Naive B cell (primary cell): ENCODE measurements around the gene BTBD16. TPM values are rescaled to one million over a fixed set of nuclear protein-coding genes. Genes with fewer than 3 reads are reported as not detected.

Experiments
- ATAC-seq, 2 donors: fragments of 150-1000 bp; cut with Tn5 transposase; 2 replicates each; pipeline ENCODE4 v1.10.0; 2021; ENCODE audit warnings: low read depth in 2 of 2, mild to moderate bottlenecking in 2 of 2, moderate library complexity in 2 of 2
- DNase-seq: peaks from one replicate; pipeline ENCODE4 v3.0.0; 2022
- H3K27ac Mint-ChIP-seq, 6 donors: one replicate each; pipeline ENCODE4 v1.8.0; 2020 to 2022; ENCODE audit warnings: mild to moderate bottlenecking in 6 of 6, mixed read lengths in 6 of 6, moderate library complexity in 5 of 6, inconsistent platforms in 2 of 6
- H3K27me3 Mint-ChIP-seq, 3 donors: one replicate each; pipeline ENCODE4 v1.8.0; 2021 to 2022; ENCODE audit warnings: mixed read lengths in 3 of 3, mild to moderate bottlenecking in 1 of 3
- H3K36me3 Mint-ChIP-seq, 2 donors: one replicate each; pipeline ENCODE4 v1.8.0; 2020 to 2022; ENCODE audit warnings: mixed read lengths in 2 of 2, inconsistent platforms in 1 of 2, mild to moderate bottlenecking in 1 of 2
- H3K4me1 Mint-ChIP-seq, 3 donors: one replicate each; pipeline ENCODE4 v1.8.0; 2020 to 2022; ENCODE audit warnings: mixed read lengths in 3 of 3, inconsistent platforms in 1 of 3, mild to moderate bottlenecking in 1 of 3, moderate library complexity in 1 of 3
- H3K4me3 Mint-ChIP-seq, 8 donors: one replicate each; pipeline ENCODE4 v1.8.0; 2020 to 2022; ENCODE audit warnings: mild to moderate bottlenecking in 8 of 8, mixed read lengths in 8 of 8, moderate library complexity in 8 of 8, inconsistent platforms in 2 of 8
- H3K9me3 Mint-ChIP-seq, 7 donors: one replicate each; pipeline ENCODE4 v1.8.0; 2020 to 2022; ENCODE audit warnings: mixed read lengths in 7 of 7, mild to moderate bottlenecking in 5 of 7, inconsistent platforms in 2 of 7, moderate library complexity in 1 of 7
- polyA plus RNA-seq, 6 donors: library from polyadenylated mRNA; unstranded; fragments of 300-500 nt; fragmentation: Illumina TruSeq; gene quantifications; one replicate each; pipeline ENCODE4 v1.2.3, GENCODE V29; 2021; ENCODE audit warnings: low read depth in 6 of 6

Gene BTBD16
- polyA plus RNA-seq, 6 donors from 2014 or later, result not detected

DNA sequence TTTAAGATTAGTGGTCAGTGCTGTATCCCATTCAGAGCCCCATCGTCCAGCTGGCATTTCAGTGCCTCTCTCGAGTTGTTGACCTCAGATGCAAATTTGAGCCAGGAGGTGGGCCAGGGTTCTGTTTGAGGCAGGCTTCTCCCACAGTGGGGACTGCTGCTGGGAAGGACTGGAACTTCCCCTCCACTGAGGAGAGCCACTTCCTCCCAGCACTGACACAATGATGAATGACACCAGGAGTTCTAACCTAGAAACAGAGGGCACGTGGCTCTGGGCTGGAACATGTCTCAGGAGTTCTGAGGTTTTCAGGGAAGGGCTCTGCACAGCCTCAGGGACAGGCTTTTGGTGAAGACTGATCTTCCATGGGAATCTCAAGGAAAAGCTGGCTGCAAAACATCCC is 18.3 kb upstream of the BTBD16 start:
- Mint-ChIP-seq H3K36me3 (no peaks in the 10 kb centered on the region), H3K9me3 (peaks cover 0 to 1% (median 0%) of the 10 kb centered on the region in 7 donors), H3K27ac (no peak overlapping the region), H3K4me3 (no peak overlapping the region), H3K4me1 (no peaks in the 10 kb centered on the region), H3K27me3 (peaks cover 4 to 28% (median 11%) of the 10 kb centered on the region in 3 donors)
- DNase-seq (no peak), ATAC-seq (no peak)

DNA sequence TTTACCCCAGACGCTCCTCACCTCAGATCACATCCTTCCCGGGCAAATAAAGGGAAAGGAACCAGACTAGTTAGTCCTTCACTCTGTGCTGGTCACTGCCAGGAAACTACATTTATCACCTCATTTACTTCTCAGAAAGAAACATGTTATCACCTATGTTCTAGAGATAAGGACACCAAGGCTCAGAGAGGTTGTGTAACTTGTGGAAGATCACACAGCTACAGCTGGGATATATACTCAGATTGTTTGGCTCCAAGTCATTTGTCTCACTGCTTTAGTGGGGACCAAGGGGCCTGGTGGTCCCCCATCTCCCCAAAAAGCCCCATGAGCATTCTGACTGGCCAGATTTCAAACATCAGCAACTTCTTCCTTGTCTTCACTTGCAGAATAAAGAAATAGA is 17.5 kb upstream of the BTBD16 start:
- ATAC-seq (no peak), DNase-seq (no peak)
- no peak overlapping the region for H3K4me3 Mint-ChIP-seq
- peaks cover 5 to 20% (median 12%) of the 10 kb centered on the region in 3 donors for H3K27me3 Mint-ChIP-seq
- H3K36me3 Mint-ChIP-seq, result no peaks in the 10 kb centered on the region
- H3K27ac Mint-ChIP-seq, result no peak overlapping the region
- peaks cover 0 to 1% (median 0%) of the 10 kb centered on the region in 7 donors for H3K9me3 Mint-ChIP-seq
- no peaks in the 10 kb centered on the region for H3K4me1 Mint-ChIP-seq

DNA sequence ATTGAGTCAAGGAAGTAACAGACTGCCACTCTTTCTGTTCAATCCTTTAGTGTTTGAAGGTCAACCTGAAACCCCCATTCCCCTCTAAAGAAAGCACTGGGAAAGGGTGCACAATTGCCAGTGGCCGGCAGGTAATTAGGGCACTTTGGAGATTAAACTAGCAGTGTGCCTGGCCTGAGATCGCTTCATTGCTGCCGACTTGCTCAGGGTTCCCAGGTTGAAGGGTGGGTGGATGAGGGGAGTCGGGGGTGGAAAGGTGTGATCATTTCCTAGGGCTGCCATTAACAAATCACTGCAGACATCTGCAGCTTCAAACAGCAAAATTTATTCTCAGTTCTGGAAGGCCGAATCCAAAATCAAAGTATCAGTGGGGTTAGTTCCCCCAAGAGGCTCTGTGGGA is 16.3 kb upstream of the BTBD16 start:
- peaks cover 0 to 3% (median 0%) of the 10 kb centered on the region in 7 donors for H3K9me3 Mint-ChIP-seq
- ATAC-seq (no peak), DNase-seq (no peak)
- no peaks in the 10 kb centered on the region for H3K4me1 Mint-ChIP-seq
- H3K36me3 Mint-ChIP-seq, result no peaks in the 10 kb centered on the region
- no peak overlapping the region for H3K27ac Mint-ChIP-seq
- H3K27me3 Mint-ChIP-seq, result peaks cover 5 to 21% (median 19%) of the 10 kb centered on the region in 3 donors
- H3K4me3 Mint-ChIP-seq, result no peak overlapping the region

DNA sequence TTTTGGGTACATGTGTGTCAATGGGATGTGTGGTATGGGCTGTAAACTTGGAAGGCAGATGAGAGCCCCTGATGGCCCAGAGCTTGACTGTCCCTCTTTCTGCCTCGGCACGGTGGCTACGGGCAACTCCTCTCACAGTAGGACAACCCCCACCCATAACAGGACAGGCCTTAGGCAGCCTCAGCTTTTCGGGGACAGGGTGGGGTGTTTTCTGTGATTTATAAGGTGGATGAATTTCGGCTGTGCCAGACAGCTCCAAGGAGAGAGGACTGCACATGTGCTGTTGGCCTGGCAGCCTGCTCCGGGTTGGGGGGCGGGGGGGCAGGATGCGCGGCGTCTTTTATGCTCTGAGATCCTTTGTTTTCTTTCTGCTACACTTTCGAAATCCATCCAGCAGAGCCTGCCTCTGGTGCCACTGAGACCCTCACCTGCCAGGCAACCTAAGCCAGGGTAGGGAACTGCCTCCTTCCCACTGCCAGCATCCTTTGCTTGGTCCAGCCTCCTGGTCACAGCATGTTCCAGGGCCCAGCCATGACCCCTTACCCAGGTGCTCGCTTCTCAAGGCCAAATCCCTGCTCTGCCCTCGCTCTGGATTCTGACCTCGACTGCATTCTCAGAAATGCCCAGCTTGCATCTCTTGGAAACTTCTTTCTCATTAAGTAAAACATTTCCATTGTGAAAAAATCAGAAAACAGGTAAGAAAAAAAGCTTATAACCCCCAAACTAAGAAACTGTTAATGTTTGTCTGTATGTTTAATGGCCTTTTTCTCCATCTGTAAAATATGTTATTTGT is 15.4 kb upstream of the BTBD16 start:
- no peak overlapping the region for H3K4me3 Mint-ChIP-seq
- peaks cover 5 to 25% (median 22%) of the 10 kb centered on the region in 3 donors for H3K27me3 Mint-ChIP-seq
- H3K36me3 Mint-ChIP-seq, result no peaks in the 10 kb centered on the region
- ATAC-seq (no peak), DNase-seq (no peak)
- H3K27ac Mint-ChIP-seq, result no peak overlapping the region
- H3K4me1 Mint-ChIP-seq, result no peaks in the 10 kb centered on the region
- peaks cover 0 to 7% (median 4%) of the 10 kb centered on the region in 7 donors for H3K9me3 Mint-ChIP-seq

DNA sequence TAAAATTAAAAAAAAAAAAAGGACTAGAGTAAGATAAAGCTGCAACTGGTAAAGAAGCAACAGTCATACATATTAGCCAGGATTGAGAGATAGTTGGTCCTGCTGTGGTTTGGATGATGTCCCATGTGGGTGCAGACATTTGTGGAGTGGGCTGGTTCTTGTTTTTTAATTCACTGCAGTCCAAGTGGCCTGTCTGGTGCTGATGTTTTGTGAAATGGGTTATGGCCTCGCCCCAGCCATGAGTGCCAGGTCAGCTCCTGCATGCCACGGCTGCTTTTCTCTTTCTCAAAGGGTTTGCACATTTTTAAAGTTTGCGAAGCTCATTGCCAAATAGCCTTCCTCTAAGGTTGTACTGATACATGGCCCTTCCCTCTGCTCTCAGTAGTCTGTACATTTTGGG is 14.1 kb upstream of the BTBD16 start:
- Mint-ChIP-seq H3K27ac (no peak overlapping the region), H3K27me3 (peaks cover 11 to 25% (median 22%) of the 10 kb centered on the region in 3 donors), H3K4me3 (no peak overlapping the region), H3K36me3 (no peaks in the 10 kb centered on the region), H3K4me1 (no peaks in the 10 kb centered on the region), H3K9me3 (peaks cover 0 to 13% (median 9%) of the 10 kb centered on the region in 7 donors)
- ATAC-seq (no peak), DNase-seq (no peak)

DNA sequence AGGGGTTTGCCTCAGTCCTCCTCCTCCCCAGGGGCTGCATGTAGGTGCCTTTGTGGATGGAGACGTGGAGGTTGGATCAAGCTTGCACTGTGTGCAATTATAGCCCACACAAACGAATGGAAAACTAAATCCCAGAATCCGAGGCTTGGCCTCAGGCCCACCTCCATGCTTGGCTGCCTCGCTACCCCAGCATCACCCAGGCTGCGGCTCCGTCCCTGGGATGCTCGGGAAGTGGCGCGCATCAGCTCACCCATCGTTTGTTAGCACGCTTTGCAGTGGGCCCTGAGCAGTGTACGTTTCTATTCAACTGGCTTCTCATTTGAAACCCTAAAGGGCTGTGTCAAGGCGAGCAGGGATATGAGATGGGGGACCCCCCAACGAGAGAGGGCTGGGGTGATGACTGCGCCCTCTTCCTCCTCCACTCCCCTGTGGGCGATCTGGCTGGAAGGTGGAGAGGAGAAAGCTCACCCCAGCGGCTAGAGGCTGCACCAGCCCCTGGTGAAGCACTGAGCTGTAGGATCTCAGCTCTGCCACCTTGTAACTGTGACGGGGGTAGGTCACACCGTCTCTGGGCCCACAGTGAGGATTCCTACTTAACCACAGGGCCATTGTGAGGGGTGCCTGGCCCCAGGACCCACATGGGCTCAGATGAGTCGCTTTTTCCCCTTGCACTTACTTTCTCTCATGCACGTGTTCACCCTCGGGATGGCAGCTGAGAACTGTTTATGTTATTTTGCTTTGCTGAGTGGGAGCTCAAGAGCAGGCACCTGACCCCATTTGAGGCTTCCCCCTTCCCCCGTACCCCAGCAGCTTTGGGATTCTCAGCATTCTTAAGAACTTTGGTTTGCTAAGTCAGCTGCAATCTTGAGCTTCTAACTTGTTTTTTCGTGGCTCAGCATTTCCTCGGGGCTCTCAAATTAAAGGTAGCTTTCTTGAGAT is 12.7 kb upstream of the BTBD16 start:
- H3K27me3 Mint-ChIP-seq, result peaks cover 14 to 25% (median 25%) of the 10 kb centered on the region in 3 donors
- H3K36me3 Mint-ChIP-seq, result peaks cover 5 to 6% of the 10 kb centered on the region in 2 donors
- no peak for DNase-seq
- peaks cover 5 to 22% (median 19%) of the 10 kb centered on the region in 7 donors for H3K9me3 Mint-ChIP-seq
- H3K27ac Mint-ChIP-seq, result peak overlapping the region in 1 of 6 donors; percentile 6
- H3K4me1 Mint-ChIP-seq, result no peaks in the 10 kb centered on the region
- no peak for ATAC-seq
- no peak overlapping the region for H3K4me3 Mint-ChIP-seq

DNA sequence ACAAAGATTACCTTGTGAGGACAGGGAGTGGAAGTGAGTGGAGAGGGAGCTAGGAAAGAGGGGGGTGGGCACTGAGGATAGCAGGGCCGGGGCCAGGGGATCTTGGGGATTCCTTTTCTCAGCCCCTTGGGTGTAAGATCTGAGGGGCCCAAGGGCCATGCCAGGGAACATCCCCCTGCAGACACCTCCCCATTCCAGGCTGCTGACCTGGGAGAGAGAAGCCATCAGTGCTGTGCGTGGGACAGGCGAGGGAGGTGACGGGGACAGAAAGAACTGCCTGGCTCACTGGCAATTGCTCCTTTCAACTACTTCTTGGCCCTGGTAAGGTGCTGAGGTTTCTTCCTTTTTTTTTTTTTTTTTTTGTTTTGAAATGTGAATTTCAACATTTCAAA is 12.0 kb upstream of the BTBD16 start:
- DNase-seq, result no peak
- Mint-ChIP-seq H3K4me3 (no peak overlapping the region), H3K9me3 (peaks cover 9 to 29% (median 25%) of the 10 kb centered on the region in 7 donors), H3K36me3 (peaks cover 6 to 11% of the 10 kb centered on the region in 2 donors), H3K27me3 (peaks cover 21 to 32% (median 26%) of the 10 kb centered on the region in 3 donors), H3K4me1 (no peaks in the 10 kb centered on the region), H3K27ac (peak overlapping the region in 1 of 6 donors; percentile 6)
- no peak for ATAC-seq

DNA sequence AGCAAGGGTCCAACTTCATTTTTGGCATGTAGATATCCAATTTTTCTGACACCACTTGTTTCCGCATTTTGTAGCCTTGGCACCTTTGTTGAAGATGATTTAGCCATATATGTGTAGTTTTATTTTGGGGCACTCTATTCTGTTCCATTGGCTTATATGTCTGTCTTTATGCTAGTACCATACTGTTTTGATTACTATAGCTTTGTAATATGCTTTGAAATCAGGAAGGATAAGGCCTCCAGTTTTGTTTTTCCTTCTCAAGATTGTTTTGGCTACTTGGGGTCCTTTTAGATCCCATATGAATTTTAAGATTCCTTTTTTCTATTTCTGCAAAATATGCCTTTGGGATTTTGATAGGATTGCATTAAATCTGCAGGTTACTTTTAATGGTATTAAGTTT is 9.5 kb upstream of the BTBD16 start:
- Mint-ChIP-seq H3K4me1 (no peaks in the 10 kb centered on the region), H3K27me3 (peaks cover 23 to 38% (median 33%) of the 10 kb centered on the region in 3 donors), H3K36me3 (peaks cover 6 to 11% of the 10 kb centered on the region in 2 donors), H3K9me3 (peaks cover 9 to 39% (median 25%) of the 10 kb centered on the region in 7 donors), H3K27ac (no peak overlapping the region), H3K4me3 (no peak overlapping the region)
- ATAC-seq, result no peak
- DNase-seq, result no peak

DNA sequence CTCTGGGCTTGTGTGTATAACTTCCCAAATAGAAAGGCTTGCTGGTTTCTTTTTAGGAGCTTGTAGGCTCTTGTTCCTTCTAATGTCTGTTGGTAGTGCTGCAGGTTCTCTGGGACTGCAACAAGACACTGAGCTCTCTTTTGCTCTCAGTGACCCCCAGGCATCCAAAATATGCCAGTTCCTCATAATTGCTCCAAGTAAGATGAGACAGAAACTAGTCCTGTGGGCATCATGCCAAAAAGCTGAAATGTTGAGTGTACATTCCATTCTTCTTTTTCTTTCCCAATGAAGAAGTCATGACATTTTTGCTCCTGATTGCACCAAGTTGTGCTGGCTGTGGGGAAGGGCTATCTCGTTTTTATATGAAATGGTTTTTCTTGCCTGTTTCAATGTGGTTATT is 7.1 kb upstream of the BTBD16 start:
- Mint-ChIP-seq H3K4me3 (no peak overlapping the region), H3K36me3 (peaks cover 6 to 11% of the 10 kb centered on the region in 2 donors), H3K27ac (no peak overlapping the region), H3K4me1 (peaks cover 0 to 5% (median 0%) of the 10 kb centered on the region in 3 donors), H3K27me3 (peaks cover 30 to 43% (median 32%) of the 10 kb centered on the region in 3 donors), H3K9me3 (peaks cover 9 to 39% (median 25%) of the 10 kb centered on the region in 7 donors)
- ATAC-seq (no peak), DNase-seq (no peak)

DNA sequence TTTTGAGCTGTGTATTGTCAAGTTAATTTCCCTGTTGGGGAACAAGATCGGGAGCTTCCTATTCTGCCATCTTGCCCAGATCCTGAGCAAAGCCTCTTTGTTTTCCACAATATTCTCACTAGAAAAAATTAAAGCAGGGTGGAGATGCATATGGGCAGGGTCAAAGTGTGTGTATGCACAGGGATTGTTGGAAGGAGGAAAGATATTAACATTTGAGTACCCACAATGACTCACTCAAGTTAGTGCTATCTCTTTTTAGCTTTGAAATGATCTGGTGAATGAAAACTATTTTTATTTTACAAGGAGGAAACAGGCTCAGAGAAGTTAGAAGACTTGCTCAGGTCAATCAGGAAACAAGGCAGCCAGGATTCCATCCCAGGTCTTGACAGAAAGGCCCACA is 6.7 kb upstream of the BTBD16 start:
- Mint-ChIP-seq H3K27ac (no peak overlapping the region), H3K36me3 (peaks cover 6 to 11% of the 10 kb centered on the region in 2 donors), H3K9me3 (peaks cover 9 to 39% (median 25%) of the 10 kb centered on the region in 7 donors), H3K4me1 (peaks cover 0 to 5% (median 0%) of the 10 kb centered on the region in 3 donors), H3K27me3 (peaks cover 28 to 44% (median 32%) of the 10 kb centered on the region in 3 donors), H3K4me3 (no peak overlapping the region)
- DNase-seq (no peak), ATAC-seq (no peak)

DNA sequence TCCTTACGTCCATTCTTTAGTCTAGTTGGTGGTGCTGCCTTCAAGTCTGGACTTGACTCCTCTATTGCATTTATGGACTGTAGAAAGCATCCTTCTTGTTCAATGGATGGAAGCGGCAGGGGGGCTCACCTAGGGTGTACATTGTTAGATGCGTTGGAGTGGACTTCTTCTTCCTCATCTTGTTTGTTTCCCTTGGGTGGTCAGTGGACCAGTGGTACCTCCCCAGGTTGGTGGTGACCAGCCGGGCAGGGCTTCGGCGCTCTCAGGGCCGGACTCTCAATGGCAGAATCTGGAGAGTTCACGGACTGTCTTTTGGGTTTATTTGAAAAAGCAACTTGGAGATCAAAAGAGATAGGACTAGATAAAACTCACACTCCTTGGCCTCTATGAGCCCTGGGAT is 6.2 kb upstream of the BTBD16 start:
- peaks cover 28 to 46% (median 32%) of the 10 kb centered on the region in 3 donors for H3K27me3 Mint-ChIP-seq
- no peak for DNase-seq
- H3K9me3 Mint-ChIP-seq, result peaks cover 9 to 39% (median 25%) of the 10 kb centered on the region in 7 donors
- no peak overlapping the region for H3K27ac Mint-ChIP-seq
- H3K4me1 Mint-ChIP-seq, result peaks cover 0 to 5% (median 0%) of the 10 kb centered on the region in 3 donors
- no peak for ATAC-seq
- H3K4me3 Mint-ChIP-seq, result no peak overlapping the region
- peaks cover 6 to 11% of the 10 kb centered on the region in 2 donors for H3K36me3 Mint-ChIP-seq

DNA sequence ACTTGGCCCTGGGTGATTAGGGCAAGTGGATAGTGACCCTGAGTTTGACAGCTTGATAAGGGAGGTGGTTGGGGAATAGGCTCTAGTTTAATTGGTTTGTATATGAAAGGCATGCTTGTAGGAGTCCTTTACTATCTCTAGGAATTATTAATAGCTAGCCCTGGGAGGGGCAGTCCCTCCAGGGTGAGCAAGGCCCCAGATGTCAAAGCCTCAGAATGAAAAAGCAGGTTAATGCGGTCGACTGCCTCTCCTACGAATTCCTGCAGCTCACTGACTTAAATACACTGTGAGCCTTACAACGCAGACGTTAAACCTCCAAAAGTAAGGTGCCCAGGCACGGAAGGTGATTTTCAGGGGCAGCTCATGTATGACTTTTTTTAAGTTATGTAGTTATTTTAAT is 5.2 kb upstream of the BTBD16 start:
- Mint-ChIP-seq H3K4me3 (no peak overlapping the region), H3K4me1 (peaks cover 0 to 5% (median 0%) of the 10 kb centered on the region in 3 donors), H3K9me3 (peaks cover 9 to 35% (median 21%) of the 10 kb centered on the region in 7 donors), H3K27ac (no peak overlapping the region), H3K27me3 (peaks cover 28 to 54% (median 32%) of the 10 kb centered on the region in 3 donors), H3K36me3 (peaks cover 6 to 11% of the 10 kb centered on the region in 2 donors)
- DNase-seq (no peak), ATAC-seq (no peak)
